Colonic mucosa (tissue), 4 donors: ENCODE results near the gene PPP1R13B. TPM values are rescaled to one million over a fixed set of nuclear protein-coding genes. Genes with fewer than 3 reads are reported as not detected.
A peak's percentile ranks its signal among the peaks of the same experiment; 100 is the strongest.

ENCODE experiments used
- DNase-seq: peaks from one replicate; pipeline ENCODE4 v3.0.0-alpha.2; 2020
- H3K27ac ChIP-seq: fragments of 200-600 bp; one replicate; pipeline ENCODE4 v1.8.0; 2021
- H3K27me3 ChIP-seq: fragments of 200-600 bp; one replicate; pipeline ENCODE4 v1.8.0; 2021
- H3K36me3 ChIP-seq: fragments of 200-600 bp; one replicate; pipeline ENCODE4 v1.8.0; 2021
- H3K4me1 ChIP-seq: fragments of 200-600 bp; one replicate; pipeline ENCODE4 v1.8.0; 2021; ENCODE audit warnings: mild to moderate bottlenecking
- H3K4me3 ChIP-seq: fragments of 200-600 bp; one replicate; pipeline ENCODE4 v1.8.0; 2021
- H3K9ac ChIP-seq, 2 donors: one replicate each; pipeline ENCODE4 v1.7.0; 2013; ENCODE audit warnings: control low read depth in 2 of 2, low read depth in 2 of 2, low read length in 2 of 2
- H3K9me3 ChIP-seq: fragments of 200-600 bp; one replicate; pipeline ENCODE4 v1.8.0; 2021
- CTCF ChIP-seq: fragments of 200-600 bp; IDR thresholded peaks from one replicate; pipeline ENCODE4 v1.8.0; 2022; ENCODE audit warnings: antibody characterized with exemption, mild to moderate bottlenecking
- intact Hi-C: fragments of 100-400 bp; cut with DNase I; formaldehyde crosslinking; loops from one replicate; pipeline ENCODE4 v1.14.1; 2022
- total RNA-seq, 2 donors: library from RNA; stranded (reverse); fragmentation: NEBNext Ultra II Directional in 1 of 2; extraction: Animal tissue kit (Norgen Biotek cat#: 25700) in 1 of 2; gene quantifications; one replicate each; pipeline ENCODE4 v1.2.1, GENCODE V29; 2021
- donor health status: healthy.
- donor health status: DM: no; HTN: no; CAD: no.
- donor health status: DM: no; HTN: no; CAD: no.

The PPP1R13B gene
- total RNA-seq, 2 donors from 2014 or later: 41.1 to 48.3 TPM

- Histone ChIP-seq H3K27ac (no peak overlapping the region), H3K27me3 (no peaks in the 10 kb centered on the region), H3K4me3 (no peak overlapping the region), H3K9ac (no peak overlapping the region), H3K9me3 (no peaks in the 10 kb centered on the region), H3K4me1 (peaks cover 7% of the 10 kb centered on the region), H3K36me3 (no peaks in the 10 kb centered on the region)
- no peak for TF ChIP-seq CTCF
- no peak for DNase-seq
- intact Hi-C loops: no loop called here
Measured at GRCh38 chr14:103719751-103720150, 127.6 kb downstream of the PPP1R13B start.

GRCh38 chr14:103718572-103718971 lies 128.8 kb downstream of the PPP1R13B start:
- peaks cover 13% of the 10 kb centered on the region for H3K4me1 ChIP-seq
- no peak for TF ChIP-seq CTCF
- no peak overlapping the region for H3K27ac ChIP-seq
- no peak overlapping the region for H3K4me3 ChIP-seq
- H3K9ac ChIP-seq: no peak overlapping the region
- H3K27me3 ChIP-seq: no peaks in the 10 kb centered on the region
- no peaks in the 10 kb centered on the region for H3K9me3 ChIP-seq
- DNase-seq: no peak
- H3K36me3 ChIP-seq: no peaks in the 10 kb centered on the region
- intact Hi-C loops: no loop called here

GRCh38 chr14:103716899-103717411 lies 130.4 kb downstream of the PPP1R13B start:
- H3K27ac ChIP-seq: no peak overlapping the region
- no peaks in the 10 kb centered on the region for H3K9me3 ChIP-seq
- intact Hi-C loops: no loop called here
- H3K9ac ChIP-seq: peak overlapping the region; percentile 76 to 79
- no peaks in the 10 kb centered on the region for H3K36me3 ChIP-seq
- peak overlapping the region; percentile 88 for H3K4me3 ChIP-seq
- TF ChIP-seq CTCF: no peak
- H3K4me1 ChIP-seq: peaks cover 6% of the 10 kb centered on the region
- no peaks in the 10 kb centered on the region for H3K27me3 ChIP-seq
- no peak for DNase-seq

GRCh38 chr14:103716091-103716801 lies 131.1 kb downstream of the PPP1R13B start:
- H3K9ac ChIP-seq: peak overlapping the region; percentile 76 to 79
- peak overlapping the region; percentile 73 for H3K27ac ChIP-seq
- H3K4me1 ChIP-seq: peaks cover 11% of the 10 kb centered on the region
- intact Hi-C loops: no loop called here
- no peaks in the 10 kb centered on the region for H3K9me3 ChIP-seq
- H3K36me3 ChIP-seq: no peaks in the 10 kb centered on the region
- H3K27me3 ChIP-seq: no peaks in the 10 kb centered on the region
- DNase-seq: peak; percentile 59
- TF ChIP-seq CTCF: no peak
- H3K4me3 ChIP-seq: peak overlapping the region; percentile 88

- no peaks in the 10 kb centered on the region for H3K36me3 ChIP-seq
- no peaks in the 10 kb centered on the region for H3K9me3 ChIP-seq
- H3K9ac ChIP-seq: peak within 1 kb of the TSS; percentile 76 to 79
- peaks cover 11% of the 10 kb centered on the region for H3K4me1 ChIP-seq
- TF ChIP-seq CTCF: no peak
- peak within 1 kb of the TSS; percentile 73 for H3K27ac ChIP-seq
- intact Hi-C loops: no loop called here
- H3K27me3 ChIP-seq: no peaks in the 10 kb centered on the region
- peak; percentile 100 for DNase-seq
- peak within 1 kb of the TSS; percentile 90 for H3K4me3 ChIP-seq
Measured at GRCh38 chr14:103715052-103716000, 132.0 kb downstream of the PPP1R13B start, which contains the start of the genes XRCC3 and ZFYVE21. XRCC3 (minus strand) TSS chr14:103715451; CDS start chr14:103711087, 4,364 bp downstream. ZFYVE21 (plus strand) TSS chr14:103715810; CDS start chr14:103715842, 32 bp downstream.
